ENCODE measurements around the gene SEPTIN8.

DNA sequence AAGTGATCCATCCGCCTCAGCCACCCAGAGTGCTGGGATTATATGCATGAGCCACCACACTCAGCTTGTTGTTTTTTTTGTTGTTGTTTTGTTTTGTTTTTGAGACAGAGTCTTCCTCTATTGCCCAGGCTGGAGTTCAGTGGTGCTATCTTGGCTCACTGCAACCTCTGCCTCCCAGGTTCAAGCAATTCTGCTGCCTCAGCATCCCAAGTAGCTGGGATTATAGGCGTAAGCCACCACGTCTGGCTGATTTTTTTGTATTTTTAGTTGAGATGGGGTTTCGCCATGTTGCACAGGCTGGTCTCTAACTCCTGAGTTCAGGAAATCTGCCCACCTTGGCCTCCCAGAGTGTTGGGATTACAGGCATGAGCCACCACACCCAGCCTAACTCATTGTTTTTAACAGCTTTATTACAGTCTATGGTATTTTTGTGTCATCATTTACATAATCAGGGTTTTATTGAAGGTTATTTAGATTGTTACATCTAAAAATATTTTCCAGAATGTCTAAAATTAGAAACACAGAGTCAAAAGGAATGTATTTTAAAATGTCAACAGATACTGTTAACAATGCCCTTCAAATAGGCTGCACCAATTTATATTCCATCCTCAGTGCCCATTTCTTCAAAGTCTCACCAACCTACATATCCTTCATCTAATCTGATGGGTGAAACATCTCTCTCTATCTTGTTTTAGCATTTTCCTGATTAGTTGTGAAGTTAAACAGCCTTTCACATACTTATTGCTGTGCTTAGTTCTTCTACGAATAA, 58.3 kb downstream of the SEPTIN8 start:
- TF ChIP-seq, protein P1, sequence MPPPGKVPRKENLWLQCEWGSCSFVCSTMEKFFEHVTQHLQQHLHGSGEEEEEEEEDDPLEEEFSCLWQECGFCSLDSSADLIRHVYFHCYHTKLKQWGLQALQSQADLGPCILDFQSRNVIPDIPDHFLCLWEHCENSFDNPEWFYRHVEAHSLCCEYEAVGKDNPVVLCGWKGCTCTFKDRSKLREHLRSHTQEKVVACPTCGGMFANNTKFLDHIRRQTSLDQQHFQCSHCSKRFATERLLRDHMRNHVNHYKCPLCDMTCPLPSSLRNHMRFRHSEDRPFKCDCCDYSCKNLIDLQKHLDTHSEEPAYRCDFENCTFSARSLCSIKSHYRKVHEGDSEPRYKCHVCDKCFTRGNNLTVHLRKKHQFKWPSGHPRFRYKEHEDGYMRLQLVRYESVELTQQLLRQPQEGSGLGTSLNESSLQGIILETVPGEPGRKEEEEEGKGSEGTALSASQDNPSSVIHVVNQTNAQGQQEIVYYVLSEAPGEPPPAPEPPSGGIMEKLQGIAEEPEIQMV (CRISPR knock-in tag; IDR thresholded peaks at IDR 0.05; ENCODE audit: low read depth) = no peak
- TF ChIP-seq ZNF12 (CRISPR knock-in tag; IDR thresholded peaks at IDR 0.05) = no peak
- TF ChIP-seq RFX3 (CRISPR knock-in tag; IDR thresholded peaks at IDR 0.05) = no peak
- TF ChIP-seq SOX5 (CRISPR knock-in tag; IDR thresholded peaks at IDR 0.05; ENCODE audit: borderline replicate concordance) = no peak

All from HepG2 (cell line).